GM12878 (cell line): Measurements from ENCODE around the gene ZBTB3. TPM values are rescaled to one million over a fixed set of nuclear protein-coding genes. Genes with fewer than 3 reads are reported as not detected.
A peak's percentile ranks its signal among the peaks of the same experiment; 100 is the strongest.

ENCODE experiments used
- ATAC-seq: fragments of 200-7000 bp; cut with Tn5 transposase; 3 replicates; pipeline ENCODE4 v1.9.1; 2020; ENCODE audit warnings: mild to moderate bottlenecking, moderate library complexity
- BruUV-seq: library from RNA; stranded (reverse); fragments of 400-500 nt; replicated peaks from 2 replicates; lab custom pipeline; 2021; lab: Mats Ljungman, UMichigan
- CTCF ChIA-PET: fragments of 300-600 bp; sonication (Branson Sonifier 250); formaldehyde crosslinking; extraction: SDS; loops from one replicate; lab custom pipeline; 2021; ENCODE audit warnings: inconsistent platforms; lab: Yijun Ruan, JAX
- POLR2A ChIA-PET: fragments of 350-600 bp; formaldehyde crosslinking; extraction: SDS; loops from one replicate; lab custom pipeline; 2021; ENCODE audit warnings: inconsistent platforms; lab: Charles Lee
- RAD21 ChIA-PET: fragments of 300-600 bp; sonication (Branson Sonifier 250); formaldehyde crosslinking; loops from one replicate; lab custom pipeline; 2023; ENCODE audit warnings: antibody characterized with exemption; ENCODE audit not compliant: unreplicated experiment; lab: Charles Lee
- SMC1A ChIA-PET: fragments of 300-600 bp; sonication (Branson Sonifier 250); formaldehyde crosslinking; loops from one replicate; lab custom pipeline; 2023; ENCODE audit not compliant: unreplicated experiment, uncharacterized antibody; lab: Charles Lee
- DNase-seq: peaks from one replicate; pipeline ENCODE4 v3.0.0-alpha.2; 2011; ENCODE audit warnings: low read depth, low spot score
- FAIRE-seq: peaks from 3 replicates; lab custom pipeline; 2011; peaks lifted over from hg19 to GRCh38; lab: Jason Lieb, UNC
- H2AFZ ChIP-seq: 2 replicates; pipeline ENCODE4 v1.6.0; 2011; ENCODE audit warnings: low read depth, low read length, control low read depth; ENCODE audit not compliant: control insufficient read depth
- H3K27ac ChIP-seq: 2 replicates; pipeline ENCODE4 v1.5.1; 2011; ENCODE audit warnings: control low read depth; ENCODE audit not compliant: control insufficient read depth, insufficient read depth
- H3K27me3 ChIP-seq, 2 experiments: replicated peaks in 1 of 2; 2 replicates each; pipeline versions ENCODE4 v1.6.0 to v1.6.1; 2011; ENCODE audit warnings: low read length in 1 of 2; ENCODE audit not compliant: control insufficient read depth in 2 of 2, insufficient read depth in 2 of 2
- H3K36me3 ChIP-seq, 2 experiments: 2 replicates each; pipeline ENCODE4 v1.5.1; 2011; ENCODE audit warnings: low read length in 1 of 2; ENCODE audit not compliant: control insufficient read depth in 2 of 2, insufficient read depth in 2 of 2
- H3K4me1 ChIP-seq: 2 replicates; pipeline ENCODE4 v1.6.1; 2011; ENCODE audit warnings: mild to moderate bottlenecking, low read length, moderate library complexity, mixed read lengths; ENCODE audit not compliant: control insufficient read depth, insufficient read depth
- H3K4me2 ChIP-seq: 2 replicates; pipeline ENCODE4 v1.6.0; 2011; ENCODE audit warnings: control low read depth; ENCODE audit not compliant: control insufficient read depth, insufficient read depth
- H3K4me3 ChIP-seq: fragments of 200-600 bp; sonication (generic); 2 replicates; pipeline ENCODE4 v1.5.1; 2016
- H3K79me2 ChIP-seq: 2 replicates; pipeline ENCODE4 v1.6.0; 2011; ENCODE audit warnings: low read length; ENCODE audit not compliant: control insufficient read depth, insufficient read depth
- H3K9ac ChIP-seq: 2 replicates; pipeline ENCODE4 v1.8.0; 2011; ENCODE audit warnings: low read length, control low read depth, mixed read lengths; ENCODE audit not compliant: control insufficient read depth, insufficient read depth
- H3K9me3 ChIP-seq: replicated peaks from 3 replicates; pipeline ENCODE4 v1.5.1; 2011; ENCODE audit warnings: mild to moderate bottlenecking, low read length; ENCODE audit not compliant: control insufficient read depth, insufficient read depth
- H4K20me1 ChIP-seq: 2 replicates; pipeline ENCODE4 v1.6.0; 2011; ENCODE audit not compliant: control insufficient read depth, insufficient read depth
- JUNB ChIP-seq: IDR thresholded peaks from 2 replicates; pipeline ENCODE4 v1.6.1; 2016; ENCODE audit warnings: antibody characterized with exemption, mild to moderate bottlenecking
- NR2F1 ChIP-seq: fragments of 450-650 bp; conservative IDR thresholded peaks from 2 replicates; pipeline ENCODE4 v1.6.1; 2017; ENCODE audit warnings: mild to moderate bottlenecking
- SREBF1 ChIP-seq: IDR thresholded peaks from 2 replicates; pipeline ENCODE4 v1.6.1; 2012; ENCODE audit warnings: mild to moderate bottlenecking, low read length
- STAT1 ChIP-seq: fragments of 450-650 bp; conservative IDR thresholded peaks from 2 replicates; pipeline ENCODE4 v1.6.1; 2014; ENCODE audit warnings: antibody characterized with exemption, mild to moderate bottlenecking
- ZNF274 ChIP-seq: IDR thresholded peaks from one replicate; pipeline ENCODE4 v1.8.0; 2011; ENCODE audit not compliant: insufficient read length, insufficient read depth
- WGBS: methylation state at CpG from one replicate; pipeline ENCODE4 v1.1.6; 2016; ENCODE audit warnings: low lambda C conversion rate; ENCODE audit not compliant: insufficient replicate concordance, insufficient coverage; ENCODE audit errors: missing lambda C conversion rate; 5-methylcytosine and 5-hydroxymethylcytosine counted together
- in situ Hi-C: fragments of 300-500 bp; cut with MboI; formaldehyde crosslinking; loops from 9 replicates; pipeline ENCODE4 v1.14.3; 2018; ENCODE audit warnings: mixed read lengths
- intact Hi-C: fragments of 100-400 bp; cut with micrococcal nuclease; formaldehyde crosslinking; loops from one replicate; pipeline ENCODE4 v1.14.2; 2022; ENCODE audit not compliant: unreplicated experiment
- microRNA-seq: library from miRNA; unstranded; fragments of <30 nt; microRNA quantifications from one replicate; pipeline ENCODE4, GENCODE V29; 2018
- polyA plus RNA-seq, 11 experiments: library from polyadenylated mRNA; depleted of rRNA in 4 of 11; unstranded in 6 of 11; stranded (reverse) in 5 of 11; fragments of >200 nt; fragmentation: Nextera tagmentation in 4 of 11; fragmentation: Illumina TruSeq in 1 of 11; extraction: Ambion mirVana in 4 of 11; extraction: Trizol in 1 of 11; gene quantifications; 1 replicate in 1 of 11; 2 replicates in 10 of 11; pipeline versions ENCODE4 v1.2.1 to v1.2.3, GENCODE V29; 2011 to 2016; ENCODE audit warnings: inconsistent platforms in 2 of 11, missing spikeins in 2 of 11, low read depth in 1 of 11
- small RNA-seq: library from RNA; depleted of rRNA; stranded (forward); fragments of <200 nt; gene quantifications from one replicate; pipeline ENCODE3, GENCODE V24; 2014
- total RNA-seq, 4 experiments: library from RNA; depleted of rRNA in 3 of 4; stranded (reverse); fragments of >200 nt in 3 of 4; fragmentation: Illumina TruSeq in 1 of 4; extraction: Trizol in 1 of 4; gene quantifications; 2 replicates each; pipeline versions ENCODE4 v1.2.1 to v1.2.3, GENCODE V29; 2013 to 2021
- TF ChIP-seq, protein P1 (sequence below): fragments of 450-650 bp; IDR thresholded peaks from 2 replicates; pipeline ENCODE4 v1.6.1; 2016; ENCODE audit warnings: mild to moderate bottlenecking

The ZBTB3 gene
- total and polyA plus RNA-seq, 10 of the 15 experiments (the other 5 are each of a cell fraction or from before 2014, with no cell fraction given), result 1.4 to 7.7 (median 4.8) TPM

GRCh38 chr11:62702246-62702645 lies 51.7 kb downstream of the ZBTB3 start:
- CTCF ChIA-PET, result interaction anchor here (0.6 to 1.1 kb wide), 6 partner anchors 14 to 297 kb away, joined by 3 read pairs; partner anchors contain the start of genes STX5 and TUT1
- ATAC-seq, result no peak

More at GRCh38 chr11:62702246-62702645, 51.7 kb downstream of the ZBTB3 start:
- Histone ChIP-seq H3K9ac (no peak overlapping the region), H3K9me3 (no peaks in the 10 kb centered on the region), H3K36me3 (peaks cover 0 to under 1% of the 10 kb centered on the region in 2 experiments; a peak in 2 of 4 replicates), H4K20me1 (no peaks in the 10 kb centered on the region), H3K4me1 (peaks cover 9% of the 10 kb centered on the region), H3K27me3 (no peaks in the 10 kb centered on the region), H3K27ac (no peak overlapping the region), H3K4me2 (no peak overlapping the region), H2AFZ (no peak overlapping the region), H3K79me2 (no peaks in the 10 kb centered on the region), H3K4me3 (no peak overlapping the region)
- 54% methylated on average over 11 of the region's 11 CpGs for WGBS
- FAIRE-seq, result no peak
- SMC1A ChIA-PET, result interaction anchor here (1.6 kb wide), 1 partner anchor 21 kb away, joined by 4 read pairs; no protein-coding TSS in a partner anchor
- TSS peak; percentile 43 for BruUV-seq
- TF ChIP-seq SREBF1 (no peak), ZNF274 (no peak), JUNB (peak; percentile 67), NR2F1 (no peak), STAT1 (no peak)
- TF ChIP-seq, protein P1, sequence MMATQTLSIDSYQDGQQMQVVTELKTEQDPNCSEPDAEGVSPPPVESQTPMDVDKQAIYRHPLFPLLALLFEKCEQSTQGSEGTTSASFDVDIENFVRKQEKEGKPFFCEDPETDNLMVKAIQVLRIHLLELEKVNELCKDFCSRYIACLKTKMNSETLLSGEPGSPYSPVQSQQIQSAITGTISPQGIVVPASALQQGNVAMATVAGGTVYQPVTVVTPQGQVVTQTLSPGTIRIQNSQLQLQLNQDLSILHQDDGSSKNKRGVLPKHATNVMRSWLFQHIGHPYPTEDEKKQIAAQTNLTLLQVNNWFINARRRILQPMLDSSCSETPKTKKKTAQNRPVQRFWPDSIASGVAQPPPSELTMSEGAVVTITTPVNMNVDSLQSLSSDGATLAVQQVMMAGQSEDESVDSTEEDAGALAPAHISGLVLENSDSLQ, result no peak
- in situ Hi-C loops (no loop called here), intact Hi-C loops (no loop called here)
- POLR2A ChIA-PET, result interaction anchor here (0.5 to 1.3 kb wide), 4 partner anchors 37 to 167 kb away, joined by 3 to 10 read pairs (median 4); partner anchors contain the start of genes C11orf98 and CSKMT
- DNase-seq, result no peak
- RAD21 ChIA-PET, result no interaction called here

Small RNAs within 50 kb of the gene (microRNA-seq; reads per million reads assigned to microRNA genes)
- gene MIR6514, result 2.6 reads per million, percentile 11 among the genes with 10 or more reads in this experiment
- not detected for gene MIR6748

Small RNAs within 50 kb of the gene (small RNA-seq; reads per million reads assigned to genes)
- 0.47 reads per million, percentile 7 among the genes with 10 or more reads in this experiment for gene MIR6514

Other genes starting within 250 kb of the ZBTB3 start
Only the 7 nearest of the 30 such genes appear.
- gene GNG3, start 46.5 kb downstream of the ZBTB3 start, total RNA-seq (2014; rRNA removed), result not detected in 2 replicates
- not detected in 2 replicates for gene GNG3, start 46.5 kb downstream of the ZBTB3 start, total RNA-seq (2014; rRNA removed; fragmentation: Illumina TruSeq; extraction: Trizol)
- not detected in 2 replicates for gene GNG3, start 46.5 kb downstream of the ZBTB3 start, total RNA-seq (2021)
- not detected in 2 replicates for gene GNG3, start 46.5 kb downstream of the ZBTB3 start, polyA plus RNA-seq (2011; rRNA removed)
- 0.57 TPM in 1 of 2 replicates, not detected in the other for gene GNG3, start 46.5 kb downstream of the ZBTB3 start, polyA plus RNA-seq (2014; fragmentation: Illumina TruSeq; extraction: Trizol)
- gene GNG3, start 46.5 kb downstream of the ZBTB3 start, polyA plus RNA-seq (2014; fragmentation: Nextera tagmentation; extraction: Ambion mirVana), result under 1 TPM; 0.27 to 0.42 TPM
- not detected in 2 replicates for gene GNG3, start 46.5 kb downstream of the ZBTB3 start, polyA plus RNA-seq (2014; rRNA removed)
- gene GNG3, start 46.5 kb downstream of the ZBTB3 start, polyA plus RNA-seq (2016; fragmentation: Nextera tagmentation; extraction: Ambion mirVana), result under 1 TPM; 0.62 to 0.83 TPM
- gene HNRNPUL2, start 26.7 kb downstream of the ZBTB3 start, total RNA-seq (2014; rRNA removed), result 6.6 and 8.8 TPM in 2 replicates
- gene HNRNPUL2, start 26.7 kb downstream of the ZBTB3 start, total RNA-seq (2014; rRNA removed; fragmentation: Illumina TruSeq; extraction: Trizol), result 21.1 and 22.7 TPM in 2 replicates
- 47.9 and 50.5 TPM in 2 replicates for gene HNRNPUL2, start 26.7 kb downstream of the ZBTB3 start, total RNA-seq (2021)
- 23.7 and 29.8 TPM in 2 replicates for gene HNRNPUL2, start 26.7 kb downstream of the ZBTB3 start, polyA plus RNA-seq (2011; rRNA removed)
- gene HNRNPUL2, start 26.7 kb downstream of the ZBTB3 start, polyA plus RNA-seq (2014; fragmentation: Illumina TruSeq; extraction: Trizol), result 72.2 and 73.7 TPM in 2 replicates
- gene HNRNPUL2, start 26.7 kb downstream of the ZBTB3 start, polyA plus RNA-seq (2014; fragmentation: Nextera tagmentation; extraction: Ambion mirVana), result 1 to 10 TPM; 1.6 to 7.4 TPM
- 39.9 and 43.9 TPM in 2 replicates for gene HNRNPUL2, start 26.7 kb downstream of the ZBTB3 start, polyA plus RNA-seq (2014; rRNA removed)
- gene HNRNPUL2, start 26.7 kb downstream of the ZBTB3 start, polyA plus RNA-seq (2016; fragmentation: Nextera tagmentation; extraction: Ambion mirVana), result 1 to 10 TPM; 2.6 to 2.7 TPM
- gene TTC9C, start 25.7 kb downstream of the ZBTB3 start, total RNA-seq (2014; rRNA removed), result 51.6 and 55.5 TPM in 2 replicates
- 45.3 and 52.5 TPM in 2 replicates for gene TTC9C, start 25.7 kb downstream of the ZBTB3 start, total RNA-seq (2014; rRNA removed; fragmentation: Illumina TruSeq; extraction: Trizol)
- gene TTC9C, start 25.7 kb downstream of the ZBTB3 start, total RNA-seq (2021), result 40.4 and 42.0 TPM in 2 replicates
- gene TTC9C, start 25.7 kb downstream of the ZBTB3 start, polyA plus RNA-seq (2011; rRNA removed), result 62.9 and 71.2 TPM in 2 replicates
- 53.6 and 62.0 TPM in 2 replicates for gene TTC9C, start 25.7 kb downstream of the ZBTB3 start, polyA plus RNA-seq (2014; fragmentation: Illumina TruSeq; extraction: Trizol)
- 10 to 100 TPM; 60.9 to 72.3 TPM for gene TTC9C, start 25.7 kb downstream of the ZBTB3 start, polyA plus RNA-seq (2014; fragmentation: Nextera tagmentation; extraction: Ambion mirVana)
- 47.1 and 47.3 TPM in 2 replicates for gene TTC9C, start 25.7 kb downstream of the ZBTB3 start, polyA plus RNA-seq (2014; rRNA removed)
- gene TTC9C, start 25.7 kb downstream of the ZBTB3 start, polyA plus RNA-seq (2016; fragmentation: Nextera tagmentation; extraction: Ambion mirVana), result 10 to 100 TPM; 48.7 to 49.2 TPM
- gene POLR2G, start 7.4 kb upstream of the ZBTB3 start, total RNA-seq (2014; rRNA removed), result 150 and 178 TPM in 2 replicates
- gene POLR2G, start 7.4 kb upstream of the ZBTB3 start, total RNA-seq (2014; rRNA removed; fragmentation: Illumina TruSeq; extraction: Trizol), result 162 and 168 TPM in 2 replicates
- 125 and 136 TPM in 2 replicates for gene POLR2G, start 7.4 kb upstream of the ZBTB3 start, total RNA-seq (2021)
- 207 and 267 TPM in 2 replicates for gene POLR2G, start 7.4 kb upstream of the ZBTB3 start, polyA plus RNA-seq (2011; rRNA removed)
- 197 and 218 TPM in 2 replicates for gene POLR2G, start 7.4 kb upstream of the ZBTB3 start, polyA plus RNA-seq (2014; fragmentation: Illumina TruSeq; extraction: Trizol)
- gene POLR2G, start 7.4 kb upstream of the ZBTB3 start, polyA plus RNA-seq (2014; fragmentation: Nextera tagmentation; extraction: Ambion mirVana), result 100 to 1,000 TPM; 541 to 543 TPM
- 200 and 210 TPM in 2 replicates for gene POLR2G, start 7.4 kb upstream of the ZBTB3 start, polyA plus RNA-seq (2014; rRNA removed)
- 100 to 1,000 TPM; 323 to 333 TPM for gene POLR2G, start 7.4 kb upstream of the ZBTB3 start, polyA plus RNA-seq (2016; fragmentation: Nextera tagmentation; extraction: Ambion mirVana)
- gene TAF6L, start 17.2 kb upstream of the ZBTB3 start, total RNA-seq (2014; rRNA removed), result 24.3 and 27.6 TPM in 2 replicates
- 12.8 and 13.6 TPM in 2 replicates for gene TAF6L, start 17.2 kb upstream of the ZBTB3 start, total RNA-seq (2014; rRNA removed; fragmentation: Illumina TruSeq; extraction: Trizol)
- 25.3 and 26.9 TPM in 2 replicates for gene TAF6L, start 17.2 kb upstream of the ZBTB3 start, total RNA-seq (2021)
- 9.3 and 18.0 TPM in 2 replicates for gene TAF6L, start 17.2 kb upstream of the ZBTB3 start, polyA plus RNA-seq (2011; rRNA removed)
- gene TAF6L, start 17.2 kb upstream of the ZBTB3 start, polyA plus RNA-seq (2014; fragmentation: Illumina TruSeq; extraction: Trizol), result 4.5 and 15.0 TPM in 2 replicates
- gene TAF6L, start 17.2 kb upstream of the ZBTB3 start, polyA plus RNA-seq (2014; fragmentation: Nextera tagmentation; extraction: Ambion mirVana), result under 1 TPM; 0.15 to 0.39 TPM
- gene TAF6L, start 17.2 kb upstream of the ZBTB3 start, polyA plus RNA-seq (2014; rRNA removed), result 34.6 and 35.6 TPM in 2 replicates
- 10 to 100 TPM; 19.9 to 23.6 TPM for gene TAF6L, start 17.2 kb upstream of the ZBTB3 start, polyA plus RNA-seq (2016; fragmentation: Nextera tagmentation; extraction: Ambion mirVana)
- 49.1 and 49.8 TPM in 2 replicates for gene TMEM179B, start 33.2 kb upstream of the ZBTB3 start, total RNA-seq (2014; rRNA removed)
- gene TMEM179B, start 33.2 kb upstream of the ZBTB3 start, total RNA-seq (2014; rRNA removed; fragmentation: Illumina TruSeq; extraction: Trizol), result 25.5 and 25.6 TPM in 2 replicates
- gene TMEM179B, start 33.2 kb upstream of the ZBTB3 start, total RNA-seq (2021), result 25.1 and 26.0 TPM in 2 replicates
- gene TMEM179B, start 33.2 kb upstream of the ZBTB3 start, polyA plus RNA-seq (2011; rRNA removed), result 12.4 and 21.7 TPM in 2 replicates
- 34.9 and 36.3 TPM in 2 replicates for gene TMEM179B, start 33.2 kb upstream of the ZBTB3 start, polyA plus RNA-seq (2014; fragmentation: Illumina TruSeq; extraction: Trizol)
- gene TMEM179B, start 33.2 kb upstream of the ZBTB3 start, polyA plus RNA-seq (2014; fragmentation: Nextera tagmentation; extraction: Ambion mirVana), result 10 to 100 TPM; 57.8 to 62.8 TPM
- gene TMEM179B, start 33.2 kb upstream of the ZBTB3 start, polyA plus RNA-seq (2014; rRNA removed), result 32.8 and 46.8 TPM in 2 replicates
- 10 to 100 TPM; 65.3 to 82.4 TPM for gene TMEM179B, start 33.2 kb upstream of the ZBTB3 start, polyA plus RNA-seq (2016; fragmentation: Nextera tagmentation; extraction: Ambion mirVana)
- 21.4 and 25.0 TPM in 2 replicates for gene TMEM223, start 37.8 kb upstream of the ZBTB3 start, total RNA-seq (2014; rRNA removed)
- 11.7 and 12.3 TPM in 2 replicates for gene TMEM223, start 37.8 kb upstream of the ZBTB3 start, total RNA-seq (2014; rRNA removed; fragmentation: Illumina TruSeq; extraction: Trizol)
- 15.3 and 16.4 TPM in 2 replicates for gene TMEM223, start 37.8 kb upstream of the ZBTB3 start, total RNA-seq (2021)
- 7.2 and 9.9 TPM in 2 replicates for gene TMEM223, start 37.8 kb upstream of the ZBTB3 start, polyA plus RNA-seq (2011; rRNA removed)
- 9.5 and 11.1 TPM in 2 replicates for gene TMEM223, start 37.8 kb upstream of the ZBTB3 start, polyA plus RNA-seq (2014; fragmentation: Illumina TruSeq; extraction: Trizol)
- 10 to 100 TPM in 1 of 2 experiments, 1 to 10 TPM in 1; 5.3 to 10.5 TPM for gene TMEM223, start 37.8 kb upstream of the ZBTB3 start, polyA plus RNA-seq (2014; fragmentation: Nextera tagmentation; extraction: Ambion mirVana)
- gene TMEM223, start 37.8 kb upstream of the ZBTB3 start, polyA plus RNA-seq (2014; rRNA removed), result 24.7 and 27.0 TPM in 2 replicates
- 10 to 100 TPM; 32.7 to 33.2 TPM for gene TMEM223, start 37.8 kb upstream of the ZBTB3 start, polyA plus RNA-seq (2016; fragmentation: Nextera tagmentation; extraction: Ambion mirVana)